HG03460 (cell line): ENCODE data around the gene EIF3K.
"Not testable (repeated sequence)": the region's sequence is repeated elsewhere in the genome, so short reads cannot be mapped to it uniquely, and the experiment has no call there.

ENCODE experiments used
- ATAC-seq: cut with Tn5 transposase; IDR thresholded peaks from one replicate; pipeline ENCODE4 v1.9.1; 2021; ENCODE audit not compliant: unreplicated experiment

Gene EIF3K

GRCh38 chr19:38617764-38618589 lies 1.0 kb upstream of the EIF3K start, which contains the start of gene MAP4K1:
MAP4K1 (minus strand) TSS chr19:38617953; CDS start chr19:38617895, 58 bp downstream.
- peak; percentile 67 for ATAC-seq

GRCh38 chr19:38619361-38620174 lies 580 bp downstream of the EIF3K start:
- no peak for ATAC-seq

GRCh38 chr19:38624822-38625221 lies 5.8 kb downstream of the EIF3K start:
- no peak for ATAC-seq

GRCh38 chr19:38626401-38626800 lies 7.4 kb downstream of the EIF3K start:
- ATAC-seq, result no peak

GRCh38 chr19:38629568-38629967 lies 10.6 kb downstream of the EIF3K start:
- ATAC-seq, result no peak

GRCh38 chr19:38631301-38631700 lies 12.3 kb downstream of the EIF3K start:
- ATAC-seq, result not testable (repeated sequence)

- ATAC-seq, result not testable (repeated sequence)
Measured at GRCh38 chr19:38631811-38632475, 13.0 kb downstream of the EIF3K start.

- ATAC-seq, result no peak
Measured at GRCh38 chr19:38632476-38633213, 13.7 kb downstream of the EIF3K start.

GRCh38 chr19:38634757-38635482 lies 15.9 kb downstream of the EIF3K start:
- ATAC-seq, result no peak

- ATAC-seq, result no peak
Measured at GRCh38 chr19:38635483-38636399, 16.8 kb downstream of the EIF3K start.

GRCh38 chr19:38638461-38638860 lies 19.5 kb downstream of the EIF3K start:
- ATAC-seq, result no peak

- ATAC-seq, result no peak
Measured at GRCh38 chr19:38639679-38640078, 20.7 kb downstream of the EIF3K start.

- no peak for ATAC-seq
Measured at GRCh38 chr19:38640368-38640767, 21.4 kb downstream of the EIF3K start.

GRCh38 chr19:38642176-38642575 lies 23.2 kb downstream of the EIF3K start:
- ATAC-seq, result no peak

- no peak for ATAC-seq
Measured at GRCh38 chr19:38644719-38645118, 25.7 kb downstream of the EIF3K start.

GRCh38 chr19:38647368-38647965 lies 28.5 kb downstream of the EIF3K start, which contains the start of gene ACTN4:
ACTN4 (plus strand) TSS chr19:38647649; CDS start chr19:38647746, 97 bp downstream.
- peak; percentile 76 for ATAC-seq

- ATAC-seq, result no peak
Measured at GRCh38 chr19:38647966-38648768, 29.2 kb downstream of the EIF3K start.
